GM19328 (cell line): ENCODE measurements around the gene TDRD9.

Experiments used
- ATAC-seq: cut with Tn5 transposase; IDR thresholded peaks from one replicate; pipeline ENCODE4 v1.9.1; 2021; ENCODE audit warnings: mild to moderate bottlenecking, moderate library complexity; ENCODE audit not compliant: unreplicated experiment

TDRD9 gene

GRCh38 chr14:104087981-104088850 is 160.0 kb downstream of the TDRD9 start:
- ATAC-seq, result no peak

- ATAC-seq, result no peak
These were observed 162.0 kb downstream of the TDRD9 start for GRCh38 chr14:104090071-104090748.

DNA sequence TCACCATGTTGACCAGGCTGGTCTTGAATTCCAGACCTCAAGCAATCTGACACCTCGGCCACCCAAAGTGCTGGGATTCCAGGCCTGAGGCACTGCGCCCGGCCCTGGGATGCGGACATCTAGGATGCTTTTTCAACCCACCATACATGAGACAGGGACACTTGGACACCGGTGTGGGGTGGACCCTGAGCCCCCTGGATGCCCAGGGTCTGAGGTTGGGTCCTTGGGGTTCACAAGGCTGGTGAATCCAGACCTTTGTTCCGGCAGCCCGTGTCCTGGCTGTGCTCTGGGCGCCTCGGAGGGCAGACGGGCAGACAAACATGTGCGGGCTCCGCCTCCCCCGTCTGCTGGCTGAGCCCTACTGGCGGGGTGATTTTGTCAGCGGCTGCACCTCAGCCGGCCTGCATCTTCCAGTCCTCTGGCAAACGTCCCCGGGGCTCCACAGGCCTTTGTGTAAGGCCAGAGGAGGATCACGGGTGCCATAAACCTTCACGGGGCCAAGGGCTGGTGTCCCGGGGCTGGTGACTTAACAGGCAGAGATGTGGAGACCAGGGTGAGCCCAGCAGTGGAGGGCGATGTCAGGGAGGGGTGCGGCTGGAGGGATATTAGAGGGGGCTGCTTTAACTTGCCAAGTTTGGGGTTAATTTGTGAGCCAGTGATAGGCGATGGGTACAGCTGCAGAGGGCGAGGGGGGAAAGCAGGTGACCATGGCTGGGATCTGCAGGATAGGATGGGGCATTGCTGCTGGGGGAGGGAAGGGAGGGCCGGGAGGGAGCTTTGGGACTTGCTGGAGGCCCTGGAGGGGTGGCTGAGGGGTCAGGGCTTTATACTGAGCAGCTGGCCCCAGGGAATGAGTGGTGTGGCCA is 163.0 kb downstream of the TDRD9 start:
- ATAC-seq, result no peak

- no peak for ATAC-seq
These were observed 163.9 kb downstream of the TDRD9 start for GRCh38 chr14:104091927-104092771.

DNA sequence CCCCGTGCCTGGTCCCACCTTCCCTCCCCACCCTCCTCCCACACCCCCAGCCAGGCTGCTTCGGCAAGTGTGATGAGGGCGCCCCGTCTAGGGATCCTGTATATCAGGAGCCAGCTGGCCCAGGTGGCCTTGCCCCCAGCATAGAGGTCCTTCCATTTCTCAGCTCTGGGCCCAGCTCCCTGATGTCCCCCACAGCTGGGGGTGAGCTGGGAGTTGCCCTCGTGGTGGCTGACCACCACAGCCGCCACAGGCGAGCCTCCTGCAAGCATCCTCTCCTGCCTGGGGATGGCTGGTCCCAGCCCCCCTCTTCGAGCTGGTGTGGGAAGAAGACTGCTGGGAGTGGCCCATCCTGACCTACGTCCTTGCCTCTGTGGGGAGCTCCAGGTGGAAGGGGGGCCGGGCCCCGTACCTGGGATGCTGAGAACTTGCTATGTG is 164.7 kb downstream of the TDRD9 start:
- no peak for ATAC-seq

- ATAC-seq, result no peak
These were observed 165.3 kb downstream of the TDRD9 start for GRCh38 chr14:104093366-104094055.

GRCh38 chr14:104094056-104094708 is 165.9 kb downstream of the TDRD9 start:
- ATAC-seq, result no peak

DNA sequence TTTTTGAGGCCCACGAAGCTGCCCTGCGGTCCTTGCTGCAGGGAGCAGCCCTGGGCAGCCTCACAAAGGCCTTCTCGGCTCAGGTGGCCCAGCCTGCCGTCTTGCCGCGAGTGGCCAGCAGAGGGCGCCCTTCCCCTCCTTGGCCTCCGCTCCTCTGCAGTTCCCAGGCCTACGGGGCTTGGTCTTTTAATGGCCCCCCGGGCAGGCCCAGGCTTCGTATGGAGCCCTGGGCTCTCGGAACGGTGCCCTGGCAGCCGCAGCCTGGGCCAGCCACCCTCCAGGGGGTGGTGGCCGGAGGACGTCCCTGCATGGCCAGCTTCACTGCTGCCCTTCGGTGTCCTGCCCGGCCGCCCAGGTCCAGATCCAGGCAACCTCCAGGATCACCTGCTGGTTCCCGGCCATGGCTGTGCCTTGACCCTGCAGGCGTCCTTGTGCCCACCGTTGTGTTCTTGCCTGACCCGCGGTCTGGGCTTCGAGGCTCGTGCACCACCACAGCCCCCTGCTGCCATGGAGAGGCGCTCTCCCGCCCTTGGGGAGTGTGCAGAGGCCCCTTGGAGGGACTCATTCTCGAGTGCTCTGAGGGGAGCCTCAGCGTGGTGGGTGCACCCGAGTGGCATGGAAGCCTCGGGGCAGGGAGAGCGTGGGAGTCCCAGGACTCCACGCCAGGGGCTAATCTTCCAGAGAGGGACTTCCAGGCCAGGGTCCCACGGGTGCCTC is 166.6 kb downstream of the TDRD9 start:
- no peak for ATAC-seq

DNA sequence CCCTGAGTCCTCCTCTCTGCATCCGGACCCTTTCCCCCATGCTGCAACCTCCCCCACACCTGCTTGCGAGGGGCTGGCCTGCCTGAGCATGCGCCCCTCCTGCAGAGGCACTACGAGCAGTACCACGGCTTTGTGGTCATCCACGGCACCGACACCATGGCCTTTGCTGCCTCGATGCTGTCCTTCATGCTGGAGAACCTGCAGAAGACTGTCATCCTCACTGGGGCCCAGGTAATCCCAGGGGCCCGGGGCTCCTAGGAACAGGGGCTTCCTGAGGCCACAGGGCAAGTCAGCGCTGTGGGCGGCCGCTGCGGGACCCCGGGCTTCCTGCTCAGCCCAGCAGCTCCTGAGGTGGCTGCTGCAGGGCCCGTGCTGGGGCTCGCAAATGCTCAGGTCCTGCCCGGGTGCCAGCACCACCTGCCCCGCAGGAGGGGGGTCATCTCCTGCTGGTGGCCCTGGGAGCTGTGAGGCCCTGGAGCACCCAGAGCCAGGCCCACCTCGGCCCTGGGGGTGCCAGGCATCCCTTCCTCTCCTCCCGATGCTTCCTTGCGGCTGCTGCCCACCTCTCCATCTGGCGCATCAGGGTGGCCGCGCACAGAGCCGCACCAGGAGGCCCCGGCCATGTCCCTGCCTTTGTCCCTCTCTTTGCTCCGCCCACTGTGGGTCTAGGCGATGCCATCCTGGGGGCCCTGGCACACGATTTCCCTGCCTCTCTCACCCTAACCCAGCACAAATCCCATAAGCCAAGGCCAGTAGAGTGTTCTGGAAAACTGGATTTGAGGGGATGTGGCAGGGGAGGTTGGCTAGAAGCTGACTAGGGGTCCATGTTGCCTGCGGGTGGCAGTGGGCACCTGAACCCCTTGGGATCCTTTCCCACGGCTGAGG is 167.4 kb downstream of the TDRD9 start:
- ATAC-seq, result no peak

GRCh38 chr14:104096318-104096717 is 168.1 kb downstream of the TDRD9 start:
- no peak for ATAC-seq

GRCh38 chr14:104096751-104097700 is 168.8 kb downstream of the TDRD9 start:
- no peak for ATAC-seq

GRCh38 chr14:104098272-104099095 is 170.2 kb downstream of the TDRD9 start:
- no peak for ATAC-seq

DNA sequence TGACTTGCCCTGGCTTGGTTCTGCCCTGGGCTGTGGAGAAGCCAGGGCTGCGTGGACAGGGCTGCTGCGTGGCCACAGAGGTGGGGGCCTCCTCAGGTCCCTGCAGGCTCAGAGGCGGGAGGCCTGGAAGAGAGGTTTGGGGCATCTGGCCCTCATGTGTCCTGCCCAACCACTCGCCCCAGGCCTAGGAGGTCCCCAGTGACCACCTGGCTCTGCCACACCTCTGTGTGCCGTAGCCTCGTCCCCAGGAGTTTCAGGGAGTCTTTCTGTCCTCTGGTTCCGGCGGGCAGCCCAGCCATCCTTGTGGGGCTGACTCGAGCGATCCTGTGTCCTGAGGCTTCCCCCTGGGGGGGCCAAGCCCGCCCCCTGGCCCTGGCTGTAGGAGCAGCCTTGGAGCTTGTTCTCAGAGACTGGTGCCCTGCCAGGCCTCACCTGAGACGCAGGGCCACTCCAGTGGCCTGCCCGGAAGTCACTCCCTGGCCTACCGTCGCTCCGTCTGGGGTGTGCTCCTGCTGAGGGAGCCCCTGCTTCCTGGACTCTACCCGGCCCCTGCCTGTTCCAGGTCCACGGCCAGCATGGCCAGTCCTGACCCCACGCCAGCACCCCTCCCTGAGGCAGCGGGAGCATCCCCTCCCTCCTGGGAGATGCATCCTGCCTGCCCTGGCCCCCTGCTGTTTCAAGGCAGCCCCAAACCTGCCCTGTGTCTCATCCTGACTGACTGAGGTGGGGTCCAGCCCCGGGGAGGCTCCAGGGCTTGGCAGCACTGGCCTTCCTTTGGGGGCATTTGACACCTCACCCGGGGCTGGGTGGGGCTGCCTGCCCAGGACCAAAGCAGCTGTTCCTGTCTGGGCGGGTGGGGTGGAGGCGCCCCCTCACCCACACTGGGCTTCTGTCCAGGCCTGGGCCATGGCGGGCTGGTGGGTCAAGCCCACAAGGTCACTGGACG is 171.1 kb downstream of the TDRD9 start:
- no peak for ATAC-seq
